ENCODE measurements around the gene GNPAT.

- TF ChIP-seq CTCF (conservative IDR thresholded peaks at IDR 0.05; ENCODE audit: low read depth in 2 of 2) (no peak), CREB1 (CRISPR knock-in tag; IDR thresholded peaks at IDR 0.05; ENCODE audit: low read depth) (no peak), EZH2phosphoT487 (IDR thresholded peaks at IDR 0.05; ENCODE audit: unreplicated experiment) (no peak), EZH2 (IDR thresholded peaks at IDR 0.05; ENCODE audit: low read depth, unreplicated experiment) (no peak), REST (IDR thresholded peaks at IDR 0.05; ENCODE audit: unreplicated experiment) (no peak), POLR2AphosphoS5 (IDR thresholded peaks at IDR 0.05; ENCODE audit: low read depth) (no peak), JUNB (IDR thresholded peaks at IDR 0.05; ENCODE audit: unreplicated experiment) (no peak), ZNF331 (CRISPR knock-in tag; IDR thresholded peaks at IDR 0.05; ENCODE audit: low read depth) (no peak)
Measured at GRCh38 chr1:231207437-231207836, 33.6 kb upstream of the GNPAT start.

All from GM23338 (cell line).